GM12891 (cell line): Measurements from ENCODE around the gene SDK1.

Experiments used
- POLR2A ChIP-seq: IDR thresholded peaks from 2 replicates; pipeline ENCODE4 v1.6.1; 2011; ENCODE audit warnings: low read depth, low read length, control low read depth
- POLR2AphosphoS5 ChIP-seq: IDR thresholded peaks from 2 replicates; pipeline ENCODE4 v1.6.1; 2011; ENCODE audit warnings: low read depth, low read length, control low read depth
- TAF1 ChIP-seq: IDR thresholded peaks from 2 replicates; pipeline ENCODE4 v1.6.1; 2011; ENCODE audit warnings: low read depth, low read length, control low read depth

GRCh38 chr7:3980300-3980643 lies 679.2 kb downstream of the SDK1 start:
- TF ChIP-seq POLR2A (no peak), POLR2AphosphoS5 (no peak), TAF1 (no peak)
